MM.1S (cell line): ENCODE results near the gene SERBP1.

Experiments used
- EZH2 ChIP-seq: fragments of 300-600 bp; sonication (generic); optimal IDR thresholded peaks from 2 replicates; pipeline ENCODE3; 2017; ENCODE audit warnings: low read depth, mild to moderate bottlenecking, antibody characterized with exemption, low read length, mixed read lengths
- EZH2phosphoT487 ChIP-seq: fragments of 300-600 bp; sonication (generic); IDR thresholded peaks from 2 replicates; pipeline ENCODE4 v1.6.1; 2018; ENCODE audit warnings: antibody characterized with exemption, low read length
- TF ChIP-seq, protein P1 (sequence below): fragments of 300-600 bp; sonication (generic); IDR thresholded peaks from 2 replicates; pipeline ENCODE4 v1.5.1; 2016; ENCODE audit warnings: antibody characterized with exemption, low read length, mixed read lengths

GRCh38 chr1:67393240-67393639 lies 37.0 kb downstream of the SERBP1 start:
- TF ChIP-seq, protein P1, sequence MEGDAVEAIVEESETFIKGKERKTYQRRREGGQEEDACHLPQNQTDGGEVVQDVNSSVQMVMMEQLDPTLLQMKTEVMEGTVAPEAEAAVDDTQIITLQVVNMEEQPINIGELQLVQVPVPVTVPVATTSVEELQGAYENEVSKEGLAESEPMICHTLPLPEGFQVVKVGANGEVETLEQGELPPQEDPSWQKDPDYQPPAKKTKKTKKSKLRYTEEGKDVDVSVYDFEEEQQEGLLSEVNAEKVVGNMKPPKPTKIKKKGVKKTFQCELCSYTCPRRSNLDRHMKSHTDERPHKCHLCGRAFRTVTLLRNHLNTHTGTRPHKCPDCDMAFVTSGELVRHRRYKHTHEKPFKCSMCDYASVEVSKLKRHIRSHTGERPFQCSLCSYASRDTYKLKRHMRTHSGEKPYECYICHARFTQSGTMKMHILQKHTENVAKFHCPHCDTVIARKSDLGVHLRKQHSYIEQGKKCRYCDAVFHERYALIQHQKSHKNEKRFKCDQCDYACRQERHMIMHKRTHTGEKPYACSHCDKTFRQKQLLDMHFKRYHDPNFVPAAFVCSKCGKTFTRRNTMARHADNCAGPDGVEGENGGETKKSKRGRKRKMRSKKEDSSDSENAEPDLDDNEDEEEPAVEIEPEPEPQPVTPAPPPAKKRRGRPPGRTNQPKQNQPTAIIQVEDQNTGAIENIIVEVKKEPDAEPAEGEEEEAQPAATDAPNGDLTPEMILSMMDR, result no peak
- TF ChIP-seq EZH2 (no peak), EZH2phosphoT487 (no peak)
